ENCODE results near the gene DDT. TPM values are rescaled to one million over a fixed set of nuclear protein-coding genes. Genes with fewer than 3 reads are reported as not detected.
"Not testable (repeated sequence)": the region's sequence is repeated elsewhere in the genome, so short reads cannot be mapped to it uniquely, and the experiment has no call there.

The DDT gene
- total RNA-seq, 1 donor from 2014 or later, result 151 TPM

- not testable (repeated sequence) for DNase-seq (ENCODE audit: low spot score)
Observed at GRCh38 chr22:23952794-23953405, 21.3 kb downstream of the DDT start.

DNA sequence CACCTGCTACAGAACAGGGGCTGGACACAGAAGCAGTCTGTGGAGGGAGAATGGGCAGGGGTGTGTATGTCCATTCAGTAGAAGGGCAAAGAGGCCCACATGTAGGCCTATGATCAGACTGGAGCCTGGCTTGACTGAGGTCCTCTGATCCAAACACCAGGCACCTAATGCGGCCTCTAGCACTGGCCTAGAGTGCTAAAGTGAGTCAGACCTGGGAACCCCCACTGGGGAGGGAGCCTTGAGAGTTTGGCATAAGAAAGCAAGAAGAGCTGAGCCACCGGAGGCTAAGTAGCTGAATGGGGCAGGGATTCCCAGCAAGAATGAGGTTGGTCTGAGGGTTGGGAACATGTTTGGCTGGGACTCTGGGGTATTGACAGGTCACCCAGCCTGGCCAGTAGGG lies 22.9 kb downstream of the DDT start:
- DNase-seq (ENCODE audit: low spot score), result not testable (repeated sequence)

DNA sequence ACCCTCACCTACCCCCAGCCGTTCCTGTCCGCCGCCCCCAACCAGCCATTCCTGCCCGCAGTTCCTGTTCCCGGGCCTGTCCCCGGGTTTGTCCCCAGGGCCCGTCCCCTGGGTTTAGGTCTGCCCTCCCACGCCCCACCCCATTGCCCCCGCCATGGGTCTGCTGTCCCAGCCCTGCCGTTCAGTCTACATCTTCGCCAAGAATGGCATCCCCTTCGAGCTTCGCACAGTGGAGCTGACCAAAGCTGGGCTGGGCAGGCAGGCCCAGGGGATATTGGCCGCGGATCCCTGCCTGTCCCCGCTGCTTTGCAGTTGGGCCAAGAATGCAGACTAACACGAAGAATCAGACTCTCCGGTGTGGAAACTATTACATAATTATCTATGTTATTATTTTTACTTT lies 24.5 kb downstream of the DDT start:
- DNase-seq (ENCODE audit: low spot score), result not testable (repeated sequence)

DNA sequence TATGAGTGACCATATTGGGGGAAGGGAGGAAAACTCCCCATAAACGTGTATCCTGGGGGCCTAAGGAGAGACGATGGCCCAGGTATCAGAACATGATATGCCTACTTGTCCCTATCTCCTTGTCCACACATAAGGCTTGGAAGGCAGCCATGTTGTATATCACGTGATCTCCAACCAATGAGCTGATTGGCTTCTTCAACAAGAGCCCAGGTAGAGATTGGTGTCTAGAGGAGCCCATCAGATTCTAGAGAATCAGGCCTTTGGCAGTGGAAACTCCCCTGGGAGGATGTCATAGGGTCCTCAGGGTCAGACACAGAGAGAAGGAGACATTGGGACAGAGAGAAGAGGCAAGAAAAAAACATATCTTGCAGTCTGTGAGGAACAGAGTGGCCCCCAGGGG lies 26.9 kb downstream of the DDT start:
- not testable (repeated sequence) for DNase-seq (ENCODE audit: low spot score)

DNA sequence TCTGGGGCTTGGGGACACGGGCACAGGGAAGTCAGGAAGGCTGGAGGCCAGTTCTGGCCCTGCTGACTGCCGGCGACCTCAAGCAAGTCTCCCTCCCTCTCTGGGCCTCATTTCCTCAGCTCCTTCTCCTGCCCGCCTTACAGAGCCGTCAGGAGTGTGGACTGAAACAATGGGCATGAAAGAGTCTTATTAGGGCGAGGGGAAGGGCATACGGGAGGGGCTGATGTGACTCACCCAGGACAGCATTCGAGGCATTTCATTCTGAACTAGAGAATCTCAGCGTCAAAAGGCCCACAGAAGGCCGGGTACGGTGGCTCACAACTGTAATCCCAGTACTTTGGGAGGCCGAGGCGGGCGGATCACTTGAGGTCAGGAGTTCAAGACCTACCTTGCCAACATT lies 34.1 kb downstream of the DDT start:
- DNase-seq (ENCODE audit: low spot score), result not testable (repeated sequence)

DNA sequence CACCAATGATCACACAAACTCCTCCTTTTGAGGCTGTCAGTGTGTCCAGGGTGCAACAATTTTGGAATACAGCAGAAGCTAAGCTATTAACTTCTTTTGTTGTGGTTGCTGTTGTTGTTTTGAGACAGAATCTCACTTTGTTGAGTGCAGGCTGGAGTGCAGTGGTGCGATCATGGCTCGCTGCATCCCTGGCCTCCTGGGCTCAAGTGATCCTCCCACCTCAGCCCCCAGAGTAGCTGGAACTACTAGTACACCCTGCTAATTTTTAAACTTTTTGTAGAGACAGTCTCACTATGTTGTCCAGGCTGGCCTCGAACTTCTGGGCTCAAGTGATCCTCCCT lies 35.3 kb downstream of the DDT start:
- no peak for DNase-seq (ENCODE audit: low spot score)

DNA sequence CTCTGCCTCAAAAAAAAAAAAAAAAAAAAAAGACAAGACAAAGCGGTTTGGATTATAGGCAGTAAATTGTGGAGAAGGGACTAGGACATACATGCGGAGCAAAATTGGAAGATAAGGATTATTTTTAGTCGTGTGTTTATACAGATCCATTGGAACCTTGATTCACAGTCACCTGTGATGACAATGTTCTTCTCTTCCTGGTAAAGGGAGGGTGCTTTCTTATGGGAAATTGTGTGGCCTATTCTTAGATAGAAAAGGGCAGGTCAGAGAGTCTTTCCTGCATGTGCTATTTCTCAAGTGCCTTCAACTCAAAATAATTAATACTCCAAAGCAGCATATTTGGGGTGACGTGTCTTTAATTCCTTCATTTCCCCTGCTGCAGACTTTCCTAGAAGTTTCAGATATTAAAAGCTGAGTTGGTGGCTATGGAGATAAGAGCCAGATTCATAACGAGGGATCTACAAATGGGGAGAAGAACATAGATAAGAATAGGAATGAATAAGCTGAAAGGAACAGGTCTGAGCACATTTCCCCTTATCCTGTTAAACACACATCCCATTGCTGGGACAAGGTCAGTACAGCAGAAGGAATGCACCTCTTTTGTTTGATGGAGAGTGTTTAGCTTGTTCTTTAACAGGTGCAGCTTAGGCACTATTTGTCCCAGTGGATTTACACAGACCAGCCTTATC lies 35.8 kb downstream of the DDT start:
- no peak for DNase-seq (ENCODE audit: low spot score)

DNA sequence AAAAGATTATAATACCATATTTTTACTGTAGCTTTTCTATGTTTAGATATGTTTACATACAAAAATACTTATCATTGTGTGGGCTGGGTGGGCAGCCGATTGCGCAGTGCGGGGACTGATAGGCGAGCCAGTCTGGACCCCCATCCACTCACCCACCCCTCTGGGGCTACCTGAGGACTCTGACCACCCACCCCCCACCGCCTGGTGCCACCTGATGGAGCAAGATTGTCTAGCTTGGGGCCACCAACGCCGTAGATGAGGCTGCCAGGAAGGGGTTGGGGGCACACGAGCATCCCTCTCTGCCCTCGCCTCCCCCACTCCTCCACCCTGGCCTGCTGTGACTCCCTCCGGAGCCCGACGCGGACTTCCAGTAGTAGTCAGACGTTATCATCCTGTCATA lies 47.7 kb downstream of the DDT start:
- no peak for DNase-seq (ENCODE audit: low spot score)

DNA sequence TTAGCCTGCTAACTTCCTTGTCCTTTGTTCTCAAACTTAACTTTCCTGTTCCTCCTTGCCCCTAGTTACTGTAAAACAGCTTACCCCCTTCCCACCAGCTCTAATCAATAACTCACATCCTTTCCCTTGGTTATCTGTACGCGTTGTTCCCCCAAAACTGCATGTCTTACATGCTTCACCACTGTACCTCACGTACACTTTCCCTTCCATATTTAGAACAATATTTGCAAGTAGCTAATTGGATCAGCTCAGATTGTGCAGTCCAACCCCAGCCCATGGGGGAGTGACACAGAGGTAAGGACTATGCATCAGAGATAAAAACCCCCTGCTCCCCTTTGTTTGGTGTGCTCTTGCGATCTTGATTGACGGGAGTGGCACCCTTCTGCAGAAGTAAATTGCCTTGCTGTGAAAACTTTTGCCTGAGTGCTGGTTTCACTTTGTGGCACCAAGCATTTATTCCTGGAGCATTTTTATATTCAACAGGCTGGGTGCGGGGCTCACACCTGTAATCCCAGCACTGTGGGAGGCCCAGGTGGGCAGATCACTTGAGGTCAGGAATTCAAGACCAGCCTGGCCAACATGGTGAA lies 49.1 kb downstream of the DDT start:
- DNase-seq (ENCODE audit: low spot score), result no peak

DNA sequence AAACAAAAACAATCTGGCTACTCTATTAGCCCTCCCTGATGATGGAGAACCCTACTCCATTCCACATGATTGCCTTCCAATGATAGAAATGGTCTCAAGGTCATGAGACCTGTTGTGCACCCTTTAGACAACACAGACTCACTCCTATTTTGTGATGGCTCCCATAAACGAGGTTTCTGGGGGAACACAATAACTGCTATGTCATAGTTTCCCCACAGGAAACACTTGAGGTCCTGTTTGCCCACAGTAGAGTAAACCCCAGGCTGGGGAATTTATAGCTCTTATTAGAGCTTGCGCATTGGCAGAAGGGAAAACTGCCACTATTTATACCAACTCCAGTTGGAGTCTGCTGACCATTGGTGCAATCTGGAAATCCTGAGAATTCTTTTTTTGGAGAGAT lies 51.3 kb downstream of the DDT start:
- DNase-seq (ENCODE audit: low spot score), result no peak

- not testable (repeated sequence) for DNase-seq (ENCODE audit: low spot score)
Observed at GRCh38 chr22:23921586-23922201, 52.5 kb downstream of the DDT start.

Other genes with a start within 250 kb of the DDT start
- gene ZNF70, start 223.3 kb downstream of the DDT start, total RNA-seq, result 6.8 TPM
- not detected for gene VPREB3, start 220.0 kb downstream of the DDT start, total RNA-seq
- 1.8 TPM for gene C22orf15, start 211.5 kb downstream of the DDT start, total RNA-seq
- gene CHCHD10, start 206.5 kb downstream of the DDT start, total RNA-seq, result 148 TPM
- gene MMP11, start 201.6 kb downstream of the DDT start, total RNA-seq, result 4.4 TPM
- gene SMARCB1, start 187.5 kb downstream of the DDT start, total RNA-seq, result 70.7 TPM
- gene DERL3, start 135.4 kb downstream of the DDT start, total RNA-seq, result 6.2 TPM
- 24.0 TPM for gene SLC2A11, start 116.6 kb downstream of the DDT start, total RNA-seq
- 668 TPM for gene MIF, start 80.1 kb downstream of the DDT start, total RNA-seq
- 16.2 TPM for gene GSTT2B, start 13.2 kb downstream of the DDT start, total RNA-seq
- gene DDTL, start 7.6 kb downstream of the DDT start, total RNA-seq, result 3.0 TPM
- gene GSTT2, start 5.7 kb upstream of the DDT start, total RNA-seq, result 0.81 TPM
- gene GSTT4, start 31.0 kb upstream of the DDT start, total RNA-seq, result not detected
- gene CABIN1, start 36.9 kb upstream of the DDT start, total RNA-seq, result 88.0 TPM
- gene SUSD2, start 207.0 kb upstream of the DDT start, total RNA-seq, result 2.0 TPM